A673 (cell line): Measurements from ENCODE around the gene SRGAP2B. TPM values are rescaled to one million over a fixed set of nuclear protein-coding genes. Genes with fewer than 3 reads are reported as not detected.
"Not testable (repeated sequence)": the region's sequence is repeated elsewhere in the genome, so short reads cannot be mapped to it uniquely, and the experiment has no call there.

Experiments
- BruUV-seq: library from RNA; stranded (reverse); fragments of 400-500 nt; replicated peaks from 2 replicates; lab custom pipeline; 2021; lab: Mats Ljungman, UMichigan
- CTCF ChIA-PET: fragments of 300-600 bp; sonication (Branson Sonifier 250); formaldehyde crosslinking; loops from one replicate; lab custom pipeline; 2022; ENCODE audit warnings: antibody characterized with exemption; lab: Charles Lee
- POLR2A ChIA-PET: fragments of 300-600 bp; sonication (Branson Sonifier 250); formaldehyde crosslinking; loops from one replicate; lab custom pipeline; 2022; ENCODE audit warnings: antibody characterized with exemption; ENCODE audit not compliant: low non-redundant PET; lab: Charles Lee
- DNase-seq: peaks from one replicate; pipeline ENCODE4 v3.0.0-alpha.2; 2015; ENCODE audit warnings: low spot score
- H3K27ac ChIP-seq: fragments of 200-600 bp; sonication (generic); 2 replicates; pipeline ENCODE4 v1.5.1; 2016; ENCODE audit warnings: mixed run types, low read depth, mild to moderate bottlenecking, mixed read lengths, antibody characterized with exemption, low read length; ENCODE audit not compliant: poor library complexity, severe bottlenecking
- H3K27me3 ChIP-seq: fragments of 200-600 bp; sonication (generic); replicated peaks from 2 replicates; pipeline ENCODE4 v1.6.1; 2017; ENCODE audit warnings: mixed run types, low read depth, mild to moderate bottlenecking, mixed read lengths, antibody characterized with exemption, low read length; ENCODE audit not compliant: insufficient read depth, poor library complexity
- H3K36me3 ChIP-seq: fragments of 200-600 bp; sonication (generic); 2 replicates; pipeline ENCODE4 v1.6.1; 2016; ENCODE audit warnings: mixed run types, mild to moderate bottlenecking, mixed read lengths, antibody characterized with exemption, low read length; ENCODE audit not compliant: insufficient read depth, poor library complexity, severe bottlenecking
- H3K4me1 ChIP-seq: fragments of 200-600 bp; sonication (generic); 2 replicates; pipeline ENCODE4 v1.6.1; 2017; ENCODE audit warnings: mixed run types, mild to moderate bottlenecking, mixed read lengths, antibody characterized with exemption, low read length; ENCODE audit not compliant: insufficient read depth, poor library complexity, severe bottlenecking
- H3K4me3 ChIP-seq: fragments of 200-600 bp; sonication (generic); 2 replicates; pipeline ENCODE4 v1.5.1; 2016; ENCODE audit warnings: low read depth, mixed run types, mild to moderate bottlenecking, mixed read lengths, low read length; ENCODE audit not compliant: poor library complexity, severe bottlenecking
- H3K9me3 ChIP-seq: fragments of 200-600 bp; sonication (generic); 2 replicates; pipeline ENCODE4 v1.6.1; 2016; ENCODE audit warnings: mixed run types, low read depth, mild to moderate bottlenecking, mixed read lengths, antibody characterized with exemption, low read length; ENCODE audit not compliant: poor library complexity, severe bottlenecking
- intact Hi-C: fragments of 100-400 bp; cut with micrococcal nuclease; formaldehyde crosslinking; loops from one replicate; pipeline ENCODE4 v1.10.0; 2022; ENCODE audit not compliant: unreplicated experiment
- total RNA-seq: library from RNA; stranded (reverse); gene quantifications from 2 replicates; pipeline ENCODE4 v1.2.3, GENCODE V29; 2021

SRGAP2B gene
- total RNA-seq, 1 experiment from 2014 or later: 72.9 TPM

DNA sequence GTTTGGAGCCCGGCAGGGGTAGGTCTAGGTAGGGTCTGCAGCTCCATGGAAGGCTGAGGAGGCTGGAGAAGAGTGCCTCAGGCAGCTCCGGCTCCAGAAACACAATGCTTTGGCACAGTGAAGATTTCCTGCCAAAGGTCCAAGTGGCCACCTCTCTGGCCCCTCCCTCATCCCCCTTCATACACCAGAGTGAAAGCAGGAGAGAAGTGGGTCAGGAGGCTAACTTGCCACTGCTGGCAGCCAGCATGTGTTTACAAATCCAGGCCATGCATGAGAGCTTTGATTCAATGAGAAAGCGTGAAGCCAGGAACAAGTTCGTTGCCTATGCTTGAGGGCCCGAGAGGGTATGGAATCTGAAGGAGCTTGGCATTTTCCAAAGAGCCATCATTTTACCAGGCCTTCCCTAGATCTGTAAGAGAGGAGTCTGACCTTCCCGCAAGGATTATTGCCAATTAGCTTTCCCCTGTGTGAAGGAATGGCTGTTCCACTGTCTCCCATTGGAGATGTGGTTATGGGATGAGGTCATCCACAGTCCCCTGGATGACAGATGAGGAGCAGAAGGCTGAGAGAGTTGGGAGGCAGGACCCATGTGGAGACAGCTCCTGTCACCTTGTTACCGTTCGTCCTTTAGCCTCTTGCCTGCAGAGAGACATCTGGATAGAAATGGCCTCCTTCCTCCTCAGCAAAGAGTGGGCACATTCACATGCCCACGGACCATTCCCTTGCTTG lies 201.3 kb downstream of the SRGAP2B start:
- H3K27me3 ChIP-seq, H3K9me3 ChIP-seq, H3K27ac ChIP-seq, H3K36me3 ChIP-seq, DNase-seq, POLR2A ChIA-PET, CTCF ChIA-PET, H3K4me1 ChIP-seq, H3K4me3 ChIP-seq, intact Hi-C loops, BruUV-seq: not testable (repeated sequence)

- H3K9me3 ChIP-seq, H3K4me3 ChIP-seq, BruUV-seq, H3K27me3 ChIP-seq, POLR2A ChIA-PET, H3K4me1 ChIP-seq, intact Hi-C loops, H3K36me3 ChIP-seq, H3K27ac ChIP-seq, CTCF ChIA-PET, DNase-seq: not testable (repeated sequence)
These were observed 202.1 kb downstream of the SRGAP2B start for GRCh38 chr1:144893062-144893461.

DNA sequence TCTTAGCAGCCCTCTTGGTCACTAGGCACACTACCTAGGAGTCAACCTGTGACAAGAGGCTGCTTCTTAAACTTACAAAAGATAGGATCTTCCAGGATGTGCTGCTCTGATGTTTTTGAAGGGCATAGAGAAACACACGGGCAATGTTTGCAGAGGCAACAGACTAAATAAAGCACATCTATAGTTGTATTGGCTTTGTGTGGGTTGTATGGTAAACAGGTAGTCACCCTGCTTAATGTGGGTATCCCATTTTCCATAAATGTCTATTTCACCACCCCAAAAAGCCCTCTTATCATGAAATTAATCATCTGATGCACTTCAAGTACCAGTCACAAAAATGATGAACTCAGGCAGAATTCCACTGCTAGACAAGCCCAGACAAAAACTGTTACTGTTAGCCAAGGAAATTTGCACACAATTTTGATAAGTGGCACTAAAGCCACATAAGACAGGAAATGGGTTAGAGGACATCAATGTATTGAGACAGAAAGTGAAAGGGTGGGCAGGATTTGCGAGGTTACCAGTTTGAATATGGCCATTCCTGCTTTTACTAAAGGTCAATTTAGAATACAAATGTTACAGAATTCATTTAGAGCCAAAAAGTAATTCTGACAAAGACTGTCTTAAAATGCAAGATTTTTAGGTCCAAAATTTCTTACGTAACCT lies 205.5 kb downstream of the SRGAP2B start:
- DNase-seq, H3K36me3 ChIP-seq, BruUV-seq, H3K4me3 ChIP-seq, CTCF ChIA-PET, intact Hi-C loops, H3K9me3 ChIP-seq, H3K4me1 ChIP-seq, POLR2A ChIA-PET, H3K27me3 ChIP-seq, H3K27ac ChIP-seq: not testable (repeated sequence)

DNA sequence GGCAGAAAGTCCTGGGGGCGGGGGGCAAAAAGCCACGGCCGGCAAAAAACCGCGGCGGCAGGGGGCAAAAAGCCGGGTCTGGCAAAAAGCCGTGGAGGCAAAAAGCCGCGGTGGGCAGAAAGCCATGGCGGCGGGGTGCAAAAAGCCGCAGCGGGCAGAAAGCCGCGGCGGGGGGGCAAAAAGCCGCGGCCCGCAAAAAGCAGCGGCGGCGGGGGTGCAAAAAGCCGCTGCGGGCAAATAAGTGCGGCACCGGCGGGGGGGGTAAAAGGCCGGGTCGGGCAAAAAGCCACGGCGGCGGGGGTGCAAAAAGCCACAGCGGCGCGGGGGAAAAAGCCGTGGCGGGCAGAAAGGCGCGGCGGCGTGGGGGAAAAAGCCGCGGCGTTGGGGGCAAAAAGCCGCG lies 212.1 kb downstream of the SRGAP2B start:
- H3K36me3 ChIP-seq, H3K9me3 ChIP-seq, H3K27ac ChIP-seq, intact Hi-C loops, H3K27me3 ChIP-seq, BruUV-seq, CTCF ChIA-PET, H3K4me1 ChIP-seq, POLR2A ChIA-PET: not testable (repeated sequence)
- peak; percentile 1 for DNase-seq
- H3K4me3 ChIP-seq: peak overlapping the region; percentile 45

- CTCF ChIA-PET, BruUV-seq, H3K27ac ChIP-seq, DNase-seq, H3K4me3 ChIP-seq, H3K9me3 ChIP-seq, intact Hi-C loops, H3K36me3 ChIP-seq, POLR2A ChIA-PET, H3K4me1 ChIP-seq, H3K27me3 ChIP-seq: not testable (repeated sequence)
These were observed 212.8 kb downstream of the SRGAP2B start for GRCh38 chr1:144882343-144882742.

DNA sequence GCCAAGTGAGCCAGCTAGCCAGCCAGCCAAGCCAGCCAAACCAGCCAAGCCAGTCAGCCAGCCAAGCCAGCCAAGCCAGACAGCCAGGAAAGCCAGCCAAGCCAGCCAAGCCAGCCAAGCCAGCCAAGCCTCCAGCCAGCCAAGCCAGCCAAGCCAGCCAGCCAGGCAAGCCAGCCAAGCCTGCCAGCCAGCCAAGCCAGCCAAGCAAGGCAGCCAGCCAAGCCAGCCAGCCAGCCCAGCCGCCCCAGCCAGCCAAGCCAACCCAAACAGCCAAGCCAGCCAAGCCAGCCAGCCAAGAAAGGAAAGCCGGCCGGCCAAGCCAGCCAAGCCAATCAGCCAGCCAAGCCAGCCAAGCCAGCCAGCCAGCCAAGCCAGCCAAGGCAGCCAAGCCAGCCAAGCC lies 236.5 kb downstream of the SRGAP2B start:
- H3K27me3 ChIP-seq, CTCF ChIA-PET, H3K4me3 ChIP-seq, H3K4me1 ChIP-seq, BruUV-seq, H3K27ac ChIP-seq, POLR2A ChIA-PET, intact Hi-C loops, H3K9me3 ChIP-seq, H3K36me3 ChIP-seq, DNase-seq: not testable (repeated sequence)
